Keratinocyte (primary cell): ENCODE data around the gene CDKAL1. TPM values are rescaled to one million over a fixed set of nuclear protein-coding genes. Genes with fewer than 3 reads are reported as not detected.

ENCODE experiments used
- DNase-seq: peaks from one replicate; pipeline ENCODE4 v3.0.0-alpha.2; 2011; ENCODE audit warnings: low read depth, missing footprints, low spot score
- FAIRE-seq: peaks from 2 replicates; lab custom pipeline; 2011; peaks lifted over from hg19 to GRCh38; lab: Jason Lieb, UNC
- H2AFZ ChIP-seq: 2 replicates; pipeline ENCODE4 v1.6.0; 2012; ENCODE audit warnings: low read length, control low read depth, inconsistent platforms; ENCODE audit not compliant: control insufficient read depth
- H3K27ac ChIP-seq: 2 replicates; pipeline ENCODE4 v1.5.1; 2011; ENCODE audit warnings: low read length; ENCODE audit not compliant: control insufficient read depth, insufficient read depth
- H3K27me3 ChIP-seq: 3 replicates; pipeline ENCODE4 v1.6.0; 2011; ENCODE audit warnings: low read length; ENCODE audit not compliant: control insufficient read depth, insufficient read depth; ENCODE audit errors: extremely low read depth
- H3K36me3 ChIP-seq, 2 experiments: 2 replicates in 1 of 2; 3 replicates in 1 of 2; pipeline ENCODE4 v1.5.1; 2011; ENCODE audit warnings: low read length in 2 of 2, mild to moderate bottlenecking in 1 of 2; ENCODE audit not compliant: control insufficient read depth in 2 of 2, insufficient read depth in 2 of 2; ENCODE audit errors: extremely low read depth in 1 of 2
- H3K4me1 ChIP-seq: 3 replicates; pipeline ENCODE4 v1.5.1; 2011; ENCODE audit warnings: low read length; ENCODE audit not compliant: control insufficient read depth, insufficient read depth; ENCODE audit errors: extremely low read depth
- H3K4me2 ChIP-seq: 3 replicates; pipeline ENCODE4 v1.6.0; 2011; ENCODE audit warnings: low read depth, low read length; ENCODE audit not compliant: control insufficient read depth, insufficient read depth; ENCODE audit errors: extremely low read depth
- H3K4me3 ChIP-seq, 3 experiments: fragments of 200-600 bp in 1 of 3; sonication (generic) in 1 of 3; 2 replicates in 2 of 3; 3 replicates in 1 of 3; pipeline ENCODE4 v1.5.1; 2011 to 2016; ENCODE audit warnings: low read length in 3 of 3, mild to moderate bottlenecking in 3 of 3, control low read depth in 2 of 3, inconsistent platforms in 1 of 3, low read depth in 1 of 3, mixed read lengths in 1 of 3, mixed run types in 1 of 3, moderate library complexity in 1 of 3; ENCODE audit not compliant: control insufficient read depth in 2 of 3, insufficient read depth in 2 of 3; ENCODE audit errors: extremely low read depth in 1 of 3
- H3K79me2 ChIP-seq: 2 replicates; pipeline ENCODE4 v1.6.0; 2012; ENCODE audit warnings: low read length; ENCODE audit not compliant: control insufficient read depth, insufficient read depth
- H3K9ac ChIP-seq: 3 replicates; pipeline ENCODE4 v1.6.0; 2011; ENCODE audit warnings: low read length; ENCODE audit not compliant: control insufficient read depth, insufficient read depth; ENCODE audit errors: extremely low read depth
- H3K9me1 ChIP-seq: 3 replicates; pipeline ENCODE4 v1.6.0; 2011; ENCODE audit warnings: low read length; ENCODE audit not compliant: control insufficient read depth, insufficient read depth; ENCODE audit errors: extremely low read depth
- H3K9me3 ChIP-seq: 2 replicates; pipeline ENCODE4 v1.5.1; 2012; ENCODE audit warnings: low read depth, low read length; ENCODE audit not compliant: control insufficient read depth
- H4K20me1 ChIP-seq: 3 replicates; pipeline ENCODE4 v1.6.0; 2011; ENCODE audit warnings: low read length; ENCODE audit not compliant: control insufficient read depth, insufficient read depth; ENCODE audit errors: extremely low read depth
- EZH2 ChIP-seq: IDR thresholded peaks from one replicate; pipeline ENCODE4 v1.6.1; 2012; ENCODE audit warnings: inconsistent platforms, mild to moderate bottlenecking, low read length, moderate library complexity
- dilution Hi-C: fragments of 300-500 bp; cut with MboI; formaldehyde crosslinking; loops from one replicate; pipeline ENCODE4 v1.7.0; 2020; ENCODE audit warnings: low sequenced_read_pairs; ENCODE audit not compliant: extremely low pct_ligation_motif_present
- polyA plus RNA-seq, 5 experiments: library from polyadenylated mRNA; depleted of rRNA in 3 of 5; stranded (reverse) in 3 of 5; stranded (forward) in 1 of 5; unstranded in 1 of 5; fragments of >200 nt; gene quantifications; 1 replicate in 1 of 5; 2 replicates in 3 of 5; 3 replicates in 1 of 5; pipeline versions ENCODE4 v1.2.1 to v1.2.3, GENCODE V29; 2011 to 2012; ENCODE audit warnings: missing spikeins in 2 of 5, low read depth in 1 of 5, low replicate concordance in 1 of 5
- TF ChIP-seq, protein P1 (sequence below), 3 experiments: IDR thresholded peaks in 1 of 3; conservative IDR thresholded peaks in 1 of 3; optimal IDR thresholded peaks in 1 of 3; 2 replicates in 2 of 3; 3 replicates in 1 of 3; pipeline versions ENCODE3 to v1.5.1; 2011; ENCODE audit warnings: low read length in 3 of 3, mild to moderate bottlenecking in 3 of 3, moderate library complexity in 2 of 3, control low read depth in 1 of 3, inconsistent platforms in 1 of 3; ENCODE audit not compliant: insufficient read depth in 2 of 3; ENCODE audit errors: extremely low read depth in 1 of 3

The CDKAL1 gene
- polyA plus RNA-seq, 1 donor (not counting 4 experiments of a cell fraction or from before 2014, with no cell fraction given) = 5.6 TPM

DNA sequence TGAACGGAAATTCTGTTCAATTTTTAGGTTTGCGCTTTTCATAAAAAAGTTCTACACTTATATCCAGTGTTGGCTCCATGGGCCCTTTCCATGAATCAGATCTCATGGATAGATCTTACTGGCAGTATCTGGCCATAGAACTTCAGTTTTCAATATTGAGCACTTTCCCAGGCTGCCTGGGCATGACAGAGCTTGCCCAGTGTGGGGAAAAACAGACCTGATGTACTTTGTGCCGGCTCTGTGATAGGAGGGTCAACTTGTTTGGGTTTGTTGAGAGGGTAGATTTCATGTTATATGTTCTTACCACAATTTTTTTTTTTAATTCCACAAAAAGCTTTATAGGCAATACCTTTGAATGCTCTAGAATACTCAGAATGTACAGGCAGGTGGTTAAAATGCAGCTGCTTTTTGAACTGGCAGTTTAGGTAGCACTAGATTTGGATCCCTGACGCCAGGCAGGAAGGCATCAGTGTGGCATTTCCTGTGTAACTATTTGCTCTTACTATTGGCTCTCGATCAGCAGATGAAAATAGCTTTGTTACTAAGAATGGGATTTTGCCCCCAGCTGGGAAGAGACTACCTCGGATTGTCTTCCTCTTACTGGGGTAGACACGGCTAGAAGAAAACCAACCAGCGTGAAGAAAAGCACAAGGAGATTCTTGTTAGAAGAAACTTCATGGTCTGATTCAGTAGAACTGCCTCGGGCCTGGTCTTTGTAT is 654.4 kb downstream of the CDKAL1 start:
- Histone ChIP-seq H3K9ac (peak overlapping the region; percentile 4), H3K4me3 (peak overlapping the region in 2 of 3 experiments; percentile 40 to 56), H3K9me1 (no peaks in the 10 kb centered on the region), H3K27ac (peak overlapping the region; percentile 82), H2AFZ (peak overlapping the region; percentile 91), H3K4me2 (peak overlapping the region; percentile 67), H3K79me2 (no peaks in the 10 kb centered on the region), H3K9me3 (no peaks in the 10 kb centered on the region), H3K27me3 (no peaks in the 10 kb centered on the region), H4K20me1 (no peaks in the 10 kb centered on the region), H3K36me3 (no peaks in the 10 kb centered on the region), H3K4me1 (peaks cover 17% of the 10 kb centered on the region)
- dilution Hi-C loops = no loop called here
- peak; percentile 84 for FAIRE-seq
- peak; percentile 41 for DNase-seq
- TF ChIP-seq, protein P1, sequence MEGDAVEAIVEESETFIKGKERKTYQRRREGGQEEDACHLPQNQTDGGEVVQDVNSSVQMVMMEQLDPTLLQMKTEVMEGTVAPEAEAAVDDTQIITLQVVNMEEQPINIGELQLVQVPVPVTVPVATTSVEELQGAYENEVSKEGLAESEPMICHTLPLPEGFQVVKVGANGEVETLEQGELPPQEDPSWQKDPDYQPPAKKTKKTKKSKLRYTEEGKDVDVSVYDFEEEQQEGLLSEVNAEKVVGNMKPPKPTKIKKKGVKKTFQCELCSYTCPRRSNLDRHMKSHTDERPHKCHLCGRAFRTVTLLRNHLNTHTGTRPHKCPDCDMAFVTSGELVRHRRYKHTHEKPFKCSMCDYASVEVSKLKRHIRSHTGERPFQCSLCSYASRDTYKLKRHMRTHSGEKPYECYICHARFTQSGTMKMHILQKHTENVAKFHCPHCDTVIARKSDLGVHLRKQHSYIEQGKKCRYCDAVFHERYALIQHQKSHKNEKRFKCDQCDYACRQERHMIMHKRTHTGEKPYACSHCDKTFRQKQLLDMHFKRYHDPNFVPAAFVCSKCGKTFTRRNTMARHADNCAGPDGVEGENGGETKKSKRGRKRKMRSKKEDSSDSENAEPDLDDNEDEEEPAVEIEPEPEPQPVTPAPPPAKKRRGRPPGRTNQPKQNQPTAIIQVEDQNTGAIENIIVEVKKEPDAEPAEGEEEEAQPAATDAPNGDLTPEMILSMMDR (optimal IDR thresholded peaks at IDR 0.05 in 1 of 3, IDR thresholded peaks at IDR 0.05 in 1 of 3, conservative IDR thresholded peaks at IDR 0.05 in 1 of 3; ENCODE audit: extremely low read depth in 1 of 3, insufficient read depth in 2 of 3, low read length in 3 of 3) = no peak
- TF ChIP-seq EZH2 = no peak

DNA sequence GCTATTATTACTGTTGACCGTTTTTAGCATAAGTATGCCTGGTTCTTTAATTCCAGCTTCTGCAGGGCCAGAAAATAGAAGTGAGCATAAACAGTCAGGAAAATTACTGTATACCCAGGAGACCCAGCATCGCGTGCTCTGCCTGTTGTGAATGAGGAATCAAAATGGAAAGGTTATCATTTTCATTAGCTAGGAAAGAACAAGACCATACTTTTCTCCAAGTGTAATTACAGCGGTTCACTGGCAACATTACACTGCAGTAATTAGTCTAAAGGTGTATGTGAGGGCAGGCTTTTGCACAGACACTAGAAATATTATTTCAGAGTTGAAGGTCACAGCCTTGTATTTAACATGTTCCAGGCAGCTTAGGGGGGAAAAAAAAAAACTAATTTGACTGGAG is 655.5 kb downstream of the CDKAL1 start:
- H3K27me3 ChIP-seq = no peaks in the 10 kb centered on the region
- H3K79me2 ChIP-seq = no peaks in the 10 kb centered on the region
- dilution Hi-C loops = no loop called here
- TF ChIP-seq, protein P1 (optimal IDR thresholded peaks at IDR 0.05 in 1 of 3, IDR thresholded peaks at IDR 0.05 in 1 of 3, conservative IDR thresholded peaks at IDR 0.05 in 1 of 3; ENCODE audit: extremely low read depth in 1 of 3, insufficient read depth in 2 of 3, low read length in 3 of 3) = no peak
- no peak for TF ChIP-seq EZH2
- H3K4me3 ChIP-seq = no peak overlapping the region
- peaks cover 17% of the 10 kb centered on the region for H3K4me1 ChIP-seq
- no peak for DNase-seq
- no peak overlapping the region for H2AFZ ChIP-seq
- H4K20me1 ChIP-seq = no peaks in the 10 kb centered on the region
- no peaks in the 10 kb centered on the region for H3K36me3 ChIP-seq
- H3K9me1 ChIP-seq = no peaks in the 10 kb centered on the region
- H3K9ac ChIP-seq = no peak overlapping the region
- no peak overlapping the region for H3K4me2 ChIP-seq
- no peaks in the 10 kb centered on the region for H3K9me3 ChIP-seq
- H3K27ac ChIP-seq = no peak overlapping the region
- FAIRE-seq = no peak
